Measurements from ENCODE around the gene GAS7.

DNA sequence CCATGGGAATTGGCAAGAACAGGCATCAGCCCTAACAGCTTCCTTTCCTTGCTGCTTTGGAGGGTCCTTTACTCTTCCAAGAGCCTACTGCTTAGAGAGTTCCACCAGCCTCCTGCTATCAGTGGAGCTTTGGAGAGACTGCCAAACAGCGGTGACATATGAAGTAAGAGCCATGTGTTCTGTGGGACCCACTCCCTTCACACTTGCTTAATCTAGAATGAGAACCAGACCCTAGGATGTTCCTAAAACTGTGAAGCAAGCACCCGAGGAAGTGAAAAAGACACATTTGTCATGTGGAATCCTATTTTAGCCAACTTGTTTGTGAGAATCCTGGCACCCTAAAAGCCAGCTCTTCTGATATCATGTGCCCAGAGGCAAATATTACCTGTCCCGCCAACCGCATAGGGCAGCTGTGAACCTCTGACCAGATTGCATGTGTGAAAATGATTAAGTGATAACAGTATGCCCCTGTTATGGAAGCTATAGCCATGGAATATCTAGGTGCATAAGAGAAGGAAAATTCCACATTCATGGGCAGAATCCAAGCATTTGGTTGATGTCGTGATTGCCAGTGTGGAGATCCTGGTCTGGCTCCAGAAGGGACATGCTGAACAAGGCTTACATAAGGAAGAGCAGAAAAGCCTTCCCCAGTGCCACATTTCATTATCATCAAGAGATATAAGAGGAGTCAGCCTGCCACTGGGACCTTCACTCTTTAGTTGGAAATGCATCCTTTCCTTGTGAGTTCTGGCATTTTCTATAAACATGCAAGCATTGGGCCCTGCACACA, 312.1 kb downstream of the GAS7 start:
- no peak for TF ChIP-seq ESRRG (CRISPR knock-in tag; IDR thresholded peaks at IDR 0.05)
- TF ChIP-seq GLIS3 (CRISPR knock-in tag; IDR thresholded peaks at IDR 0.05): no peak
- TF ChIP-seq ZFP30 (CRISPR knock-in tag; IDR thresholded peaks at IDR 0.05): no peak
- no peak for TF ChIP-seq SNAI2 (CRISPR knock-in tag; IDR thresholded peaks at IDR 0.05)
- no peak for TF ChIP-seq ISL1 (CRISPR knock-in tag; IDR thresholded peaks at IDR 0.05)
- TF ChIP-seq, protein P1, sequence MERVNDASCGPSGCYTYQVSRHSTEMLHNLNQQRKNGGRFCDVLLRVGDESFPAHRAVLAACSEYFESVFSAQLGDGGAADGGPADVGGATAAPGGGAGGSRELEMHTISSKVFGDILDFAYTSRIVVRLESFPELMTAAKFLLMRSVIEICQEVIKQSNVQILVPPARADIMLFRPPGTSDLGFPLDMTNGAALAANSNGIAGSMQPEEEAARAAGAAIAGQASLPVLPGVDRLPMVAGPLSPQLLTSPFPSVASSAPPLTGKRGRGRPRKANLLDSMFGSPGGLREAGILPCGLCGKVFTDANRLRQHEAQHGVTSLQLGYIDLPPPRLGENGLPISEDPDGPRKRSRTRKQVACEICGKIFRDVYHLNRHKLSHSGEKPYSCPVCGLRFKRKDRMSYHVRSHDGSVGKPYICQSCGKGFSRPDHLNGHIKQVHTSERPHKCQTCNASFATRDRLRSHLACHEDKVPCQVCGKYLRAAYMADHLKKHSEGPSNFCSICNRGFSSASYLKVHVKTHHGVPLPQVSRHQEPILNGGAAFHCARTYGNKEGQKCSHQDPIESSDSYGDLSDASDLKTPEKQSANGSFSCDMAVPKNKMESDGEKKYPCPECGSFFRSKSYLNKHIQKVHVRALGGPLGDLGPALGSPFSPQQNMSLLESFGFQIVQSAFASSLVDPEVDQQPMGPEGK (CRISPR knock-in tag; IDR thresholded peaks at IDR 0.05; ENCODE audit: borderline replicate concordance): no peak
- TF ChIP-seq RARB (CRISPR knock-in tag; IDR thresholded peaks at IDR 0.05): no peak
